NCI-H2227 treated with DMSO at 0.1 percent for 48 hours (cell line): Measurements from ENCODE around the gene ZNF680.
"Not testable (repeated sequence)": the region's sequence is repeated elsewhere in the genome, so short reads cannot be mapped to it uniquely, and the experiment has no call there.

Source experiments
- DNase-seq: peaks from one replicate; lab custom pipeline; 2025; lab: John Stamatoyannopoulos, UW

The ZNF680 gene

GRCh38 chr7:64555046-64555445 is 7.8 kb downstream of the ZNF680 start:
- DNase-seq, result no peak

- DNase-seq, result not testable (repeated sequence)
Measured at GRCh38 chr7:64554188-64554587, 8.7 kb downstream of the ZNF680 start.

- DNase-seq, result no peak
Measured at GRCh38 chr7:64551375-64552142, 11.3 kb downstream of the ZNF680 start.

- DNase-seq, result no peak
Measured at GRCh38 chr7:64544010-64544409, 18.9 kb downstream of the ZNF680 start.

- no peak for DNase-seq
Measured at GRCh38 chr7:64541438-64542359, 21.2 kb downstream of the ZNF680 start.

- no peak for DNase-seq
Measured at GRCh38 chr7:64533756-64534155, 29.1 kb downstream of the ZNF680 start.

GRCh38 chr7:64528770-64529169 is 34.1 kb downstream of the ZNF680 start:
- DNase-seq, result no peak

GRCh38 chr7:64521409-64521984 is 41.4 kb downstream of the ZNF680 start:
- no peak for DNase-seq

GRCh38 chr7:64516451-64516850 is 46.4 kb downstream of the ZNF680 start:
- DNase-seq, result no peak

- no peak for DNase-seq
Measured at GRCh38 chr7:64515781-64516180, 47.1 kb downstream of the ZNF680 start.

GRCh38 chr7:64515330-64515729 is 47.5 kb downstream of the ZNF680 start:
- DNase-seq, result no peak

- no peak for DNase-seq
Measured at GRCh38 chr7:64509583-64509982, 53.3 kb downstream of the ZNF680 start.

- no peak for DNase-seq
Measured at GRCh38 chr7:64504581-64505120, 58.2 kb downstream of the ZNF680 start.

GRCh38 chr7:64498270-64498669 is 64.6 kb downstream of the ZNF680 start:
- DNase-seq, result no peak

- DNase-seq, result peak; percentile 65
Measured at GRCh38 chr7:64494912-64495461, 67.9 kb downstream of the ZNF680 start.

- no peak for DNase-seq
Measured at GRCh38 chr7:64485623-64486022, 77.2 kb downstream of the ZNF680 start.
